Tibial nerve (tissue), 4 donors: ENCODE results near the gene NPIPA1. TPM values are rescaled to one million over a fixed set of nuclear protein-coding genes. Genes with fewer than 3 reads are reported as not detected.
"Not testable (repeated sequence)": the region's sequence is repeated elsewhere in the genome, so short reads cannot be mapped to it uniquely, and the experiment has no call there.

Experiments
- DNase-seq, 2 donors: peaks; one replicate each; pipeline ENCODE4 v3.0.0-alpha.2; 2019; ENCODE audit warnings: low spot score in 2 of 2
- H3K27ac ChIP-seq, 4 donors: fragments of 200-600 bp; sonication (generic) in 3 of 4; one replicate each; pipeline ENCODE4 v1.5.1; 2017 to 2019; ENCODE audit warnings: mild to moderate bottlenecking in 1 of 4
- H3K27me3 ChIP-seq, 2 donors: fragments of 200-600 bp; sonication (generic) in 1 of 2; one replicate each; pipeline versions ENCODE4 v1.5.1 to v1.6.0; 2017 to 2019
- H3K36me3 ChIP-seq, 3 donors: fragments of 200-600 bp; sonication (generic); one replicate each; pipeline ENCODE4 v1.5.1; 2018 to 2019
- H3K4me1 ChIP-seq, 4 donors: fragments of 200-600 bp; sonication (generic) in 3 of 4; one replicate each; pipeline ENCODE4 v1.5.1; 2017 to 2019
- H3K4me3 ChIP-seq, 4 donors: fragments of 200-600 bp; sonication (generic) in 3 of 4; one replicate each; pipeline ENCODE4 v1.5.1; 2017 to 2019; ENCODE audit warnings: mild to moderate bottlenecking in 1 of 4, moderate library complexity in 1 of 4
- H3K9me3 ChIP-seq, 4 donors: fragments of 200-600 bp; sonication (generic) in 3 of 4; one replicate each; pipeline ENCODE4 v1.5.1; 2017 to 2019
- WGBS, 2 donors: methylation state at CpG; one replicate each; pipeline ENCODE4 v1.1.5; 2018; 5-methylcytosine and 5-hydroxymethylcytosine counted together
- small RNA-seq: library from RNA; depleted of rRNA; stranded (forward); fragments of <200 nt; gene quantifications from one replicate; pipeline ENCODE3, GENCODE V24; 2016
- total RNA-seq, 4 donors: library from RNA; depleted of rRNA; stranded (reverse); fragments of >200 nt; gene quantifications; one replicate each; pipeline ENCODE4 v1.1.0, GENCODE V29; 2016

NPIPA1 gene
- total RNA-seq, 4 donors from 2014 or later = 95.5 to 193 (median 134) TPM

GRCh38 chr16:14993277-14994151, 56.3 kb downstream of the NPIPA1 start:
- DNase-seq, H3K4me3 ChIP-seq, H3K27ac ChIP-seq, H3K9me3 ChIP-seq, H3K27me3 ChIP-seq, H3K4me1 ChIP-seq: not testable (repeated sequence)
- 90 to 95% methylated on average over 7 of the region's 7 CpGs for WGBS, 2 donors
- H3K36me3 ChIP-seq = peaks cover 0 to 19% (median 7%) of the 10 kb centered on the region in 3 donors

DNA sequence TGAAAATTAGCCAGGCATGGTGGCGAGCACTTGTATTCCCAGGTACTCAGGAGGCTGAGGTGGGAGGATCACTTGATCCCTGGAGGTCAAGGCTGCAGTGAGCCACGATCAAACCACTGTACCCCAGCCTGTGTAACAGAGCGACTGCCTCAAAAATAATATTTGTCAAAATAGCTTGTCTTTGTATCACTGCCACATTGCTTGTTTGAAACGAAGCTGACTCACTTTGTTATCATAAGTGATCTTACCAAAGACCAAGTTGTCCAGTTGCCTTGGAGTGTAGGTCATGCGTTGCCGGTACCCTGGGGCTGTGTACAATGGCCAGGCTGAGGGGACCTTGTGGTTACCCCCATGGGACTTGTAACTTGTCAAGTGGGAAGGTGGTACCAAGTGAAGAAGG, 59.5 kb downstream of the NPIPA1 start:
- H3K27me3 ChIP-seq, H3K4me3 ChIP-seq, H3K4me1 ChIP-seq, H3K27ac ChIP-seq, H3K9me3 ChIP-seq, DNase-seq: not testable (repeated sequence)
- WGBS, 2 donors = 79 to 82% methylated on average over 6 of the region's 6 CpGs
- peaks cover 0 to 31% (median 3%) of the 10 kb centered on the region in 3 donors for H3K36me3 ChIP-seq

- H3K27ac ChIP-seq, H3K4me3 ChIP-seq, DNase-seq, H3K4me1 ChIP-seq, H3K27me3 ChIP-seq, H3K9me3 ChIP-seq: not testable (repeated sequence)
- peaks cover 0 to 36% (median 3%) of the 10 kb centered on the region in 3 donors for H3K36me3 ChIP-seq
- WGBS, 2 donors = 95 to 99% methylated on average over 7 of the region's 7 CpGs
Measured at GRCh38 chr16:14998300-14998699, 61.1 kb downstream of the NPIPA1 start.

DNA sequence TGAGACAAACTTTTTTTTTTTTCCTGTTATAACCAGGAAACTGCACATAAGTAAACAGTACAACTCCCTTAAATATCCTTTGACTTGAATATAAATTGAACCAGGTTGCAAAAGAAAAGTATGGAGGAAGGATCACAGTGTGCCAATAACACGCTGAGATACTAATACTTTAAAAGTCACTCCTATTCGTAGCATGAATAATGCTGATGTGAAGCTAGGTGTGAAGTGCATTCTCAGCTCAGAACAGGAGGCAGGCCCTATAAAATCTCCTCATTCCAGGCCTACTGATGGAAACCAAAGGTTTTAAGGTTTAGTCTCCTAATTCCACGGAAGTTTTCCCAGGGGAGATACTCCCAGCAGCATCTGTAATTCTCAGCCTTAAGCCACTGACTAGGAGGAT, 62.6 kb downstream of the NPIPA1 start:
- not testable (repeated sequence) for DNase-seq, H3K27ac ChIP-seq, H3K4me1 ChIP-seq, H3K9me3 ChIP-seq, H3K27me3 ChIP-seq, H3K4me3 ChIP-seq
- peaks cover 0 to 46% (median 5%) of the 10 kb centered on the region in 3 donors for H3K36me3 ChIP-seq
- WGBS, 2 donors = 73 to 77% methylated on average over 3 of the region's 3 CpGs

Small RNA genes within 50 kb of the gene (small RNA-seq; reads per million reads assigned to genes)
- not detected for gene AC138932.4
- not detected for gene MIR3180-1
- not detected for gene MIR3670-1
- not detected for gene MIR6511A1
- gene MIR6770-1 = not detected
- not detected for gene RF00019

Other genes starting within 250 kb of the NPIPA1 start
- gene PLA2G10, start 243.1 kb upstream of the NPIPA1 start, total RNA-seq = not detected
- 1 to 10 TPM in 2 of 4 donors, under 1 TPM in 1, not detected in 1; 0.87 to 2.3 (median 1.2) TPM for gene NPIPA3, start 234.0 kb upstream of the NPIPA1 start, total RNA-seq
- gene NPIPA2, start 194.9 kb upstream of the NPIPA1 start, total RNA-seq = 1 to 10 TPM in 2 of 4 donors, under 1 TPM in 1, not detected in 1; 0.87 to 2.3 (median 1.2) TPM
- 10 to 100 TPM; 33.7 to 45.5 (median 37.1) TPM for gene NOMO1, start 103.7 kb upstream of the NPIPA1 start, total RNA-seq
- gene PDXDC1, start 37.6 kb downstream of the NPIPA1 start, total RNA-seq = 10 to 100 TPM; 40.6 to 55.1 (median 52.6) TPM
- 10 to 100 TPM; 64.2 to 99.6 (median 70.3) TPM for gene NTAN1, start 118.6 kb downstream of the NPIPA1 start, total RNA-seq
- gene RRN3, start 156.8 kb downstream of the NPIPA1 start, total RNA-seq = 10 to 100 TPM; 25.5 to 39.6 (median 36.0) TPM